CD4-positive, CD25-positive, alpha-beta regulatory T cell (primary cell): ENCODE data around the gene ICA1. TPM values are rescaled to one million over a fixed set of nuclear protein-coding genes. Genes with fewer than 3 reads are reported as not detected.
A peak's percentile ranks its signal among the peaks of the same experiment; 100 is the strongest.
"Not testable (repeated sequence)": the region's sequence is repeated elsewhere in the genome, so short reads cannot be mapped to it uniquely, and the experiment has no call there.

Source experiments
- ATAC-seq, 2 donors: fragments of 150-1000 bp; cut with Tn5 transposase; one replicate each; pipeline ENCODE4 v1.10.0; 2021; ENCODE audit warnings: low read depth in 2 of 2, moderate number of reproducible peaks in 2 of 2, moderate library complexity in 1 of 2
- DNase-seq, 3 donors: peaks; one replicate each; pipeline versions ENCODE4 v3.0.0 to v3.0.0-alpha.2; 2012 to 2022; ENCODE audit warnings: mixed read lengths in 1 of 3
- H3K27ac ChIP-seq: one replicate; pipeline ENCODE4 v1.7.0; 2013; ENCODE audit warnings: mild to moderate bottlenecking, low read length; ENCODE audit not compliant: insufficient read depth, poor library complexity, severe bottlenecking
- H3K27me3 ChIP-seq: one replicate; pipeline ENCODE4 v1.7.0; 2013; ENCODE audit warnings: low read length; ENCODE audit not compliant: control insufficient read depth, insufficient read depth
- H3K36me3 ChIP-seq: one replicate; pipeline ENCODE4 v1.7.0; 2013; ENCODE audit warnings: mild to moderate bottlenecking, low read length, moderate library complexity; ENCODE audit not compliant: control insufficient read depth, insufficient read depth
- H3K4me1 ChIP-seq: 2 replicates; pipeline ENCODE4 v1.7.0; 2013; ENCODE audit warnings: mild to moderate bottlenecking, low read length; ENCODE audit not compliant: insufficient read depth, control insufficient read depth, poor library complexity, severe bottlenecking
- H3K4me3 ChIP-seq: one replicate; pipeline ENCODE4 v1.7.0; 2013; ENCODE audit warnings: low read depth, mild to moderate bottlenecking, low read length, moderate library complexity
- H3K9me3 ChIP-seq, 2 experiments: 1 replicate in 1 of 2; 2 replicates in 1 of 2; pipeline ENCODE4 v1.7.0; 2013; ENCODE audit warnings: low read length in 2 of 2, mild to moderate bottlenecking in 1 of 2, moderate library complexity in 1 of 2; ENCODE audit not compliant: control insufficient read depth in 2 of 2
- H3K27ac Mint-ChIP-seq, 3 donors: one replicate each; pipeline ENCODE4 v1.8.0; 2020 to 2022; ENCODE audit warnings: mild to moderate bottlenecking in 3 of 3, mixed read lengths in 3 of 3, moderate library complexity in 2 of 3
- H3K27me3 Mint-ChIP-seq: one replicate; pipeline ENCODE4 v1.8.0; 2022; ENCODE audit warnings: mild to moderate bottlenecking, mixed read lengths
- H3K36me3 Mint-ChIP-seq: one replicate; pipeline ENCODE4 v1.8.0; 2020; ENCODE audit warnings: mixed read lengths
- H3K4me1 Mint-ChIP-seq, 4 donors: one replicate each; pipeline ENCODE4 v1.8.0; 2020 to 2022; ENCODE audit warnings: mixed read lengths in 4 of 4, mild to moderate bottlenecking in 1 of 4
- H3K4me3 Mint-ChIP-seq, 4 donors: one replicate each; pipeline ENCODE4 v1.8.0; 2020 to 2022; ENCODE audit warnings: mild to moderate bottlenecking in 4 of 4, mixed read lengths in 4 of 4, moderate library complexity in 3 of 4
- H3K9me3 Mint-ChIP-seq, 7 donors: one replicate each; pipeline ENCODE4 v1.8.0; 2020 to 2022; ENCODE audit warnings: mixed read lengths in 7 of 7, mild to moderate bottlenecking in 3 of 7, moderate library complexity in 2 of 7
- polyA plus RNA-seq, 4 donors: library from polyadenylated mRNA; unstranded; fragments of 300-500 nt; fragmentation: Illumina TruSeq; gene quantifications; one replicate each; pipeline ENCODE4 v1.2.3, GENCODE V29; 2021
- total RNA-seq: library from RNA; stranded (reverse); gene quantifications from one replicate; pipeline ENCODE4 v1.2.3, GENCODE V29; 2022

ICA1 gene
- total and polyA plus RNA-seq, 5 donors from 2014 or later = 11.3 to 33.5 (median 21.9) TPM

DNA sequence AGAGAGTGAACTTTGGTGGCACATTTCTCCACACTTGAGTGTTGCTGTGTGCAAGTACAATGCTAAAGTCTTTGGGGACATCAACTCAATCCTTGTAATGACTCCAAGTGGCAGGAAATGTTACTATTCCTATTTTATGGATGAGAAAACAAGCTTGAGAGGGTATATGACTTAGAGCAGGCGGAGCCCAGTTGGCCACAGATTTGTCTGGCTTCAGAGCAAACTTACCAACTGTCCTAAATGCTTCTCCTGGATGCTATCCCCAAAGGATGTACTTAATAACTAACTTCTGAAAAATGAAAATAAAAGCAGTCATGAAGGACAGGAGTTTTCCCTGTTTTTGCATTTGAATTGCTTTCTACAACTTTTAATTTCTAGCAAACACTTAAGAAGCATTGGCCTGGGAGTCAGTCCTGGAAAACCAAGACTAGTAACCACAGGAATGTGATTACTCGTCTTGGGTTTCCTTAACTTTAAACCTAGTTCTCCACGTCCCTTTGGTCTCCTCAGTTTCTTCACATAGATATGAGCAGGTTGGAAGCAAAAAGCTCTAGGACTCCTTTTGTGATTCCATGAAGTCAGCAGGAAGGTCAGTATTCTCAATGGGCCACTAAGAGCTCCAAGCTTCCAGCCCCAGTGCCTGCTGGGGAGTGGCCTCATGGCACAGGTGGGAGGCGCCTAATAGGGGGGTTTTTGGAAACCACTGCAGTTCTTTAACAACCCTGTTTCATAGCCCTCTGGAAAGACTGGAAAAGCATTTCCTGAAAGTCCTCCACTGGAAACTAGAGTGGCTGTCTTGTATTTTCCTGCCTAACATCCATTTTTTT lies 152.6 kb downstream of the ICA1 start:
- H3K36me3 Mint-ChIP-seq = peaks cover 8% of the 10 kb centered on the region
- Histone ChIP-seq H3K9me3 (no peaks in the 10 kb centered on the region), H3K27me3 (no peaks in the 10 kb centered on the region), H3K27ac (no peak overlapping the region), H3K36me3 (no peaks in the 10 kb centered on the region), H3K4me1 (peaks cover 23% of the 10 kb centered on the region), H3K4me3 (no peak overlapping the region)
- H3K27me3 Mint-ChIP-seq = no peaks in the 10 kb centered on the region
- no peak overlapping the region for H3K4me3 Mint-ChIP-seq
- ATAC-seq = no peak
- peak overlapping the region in 1 of 3 donors; percentile 34 for H3K27ac Mint-ChIP-seq
- peaks cover 14 to 48% (median 20%) of the 10 kb centered on the region in 4 donors for H3K4me1 Mint-ChIP-seq
- DNase-seq = no peak
- no peaks in the 10 kb centered on the region for H3K9me3 Mint-ChIP-seq

DNA sequence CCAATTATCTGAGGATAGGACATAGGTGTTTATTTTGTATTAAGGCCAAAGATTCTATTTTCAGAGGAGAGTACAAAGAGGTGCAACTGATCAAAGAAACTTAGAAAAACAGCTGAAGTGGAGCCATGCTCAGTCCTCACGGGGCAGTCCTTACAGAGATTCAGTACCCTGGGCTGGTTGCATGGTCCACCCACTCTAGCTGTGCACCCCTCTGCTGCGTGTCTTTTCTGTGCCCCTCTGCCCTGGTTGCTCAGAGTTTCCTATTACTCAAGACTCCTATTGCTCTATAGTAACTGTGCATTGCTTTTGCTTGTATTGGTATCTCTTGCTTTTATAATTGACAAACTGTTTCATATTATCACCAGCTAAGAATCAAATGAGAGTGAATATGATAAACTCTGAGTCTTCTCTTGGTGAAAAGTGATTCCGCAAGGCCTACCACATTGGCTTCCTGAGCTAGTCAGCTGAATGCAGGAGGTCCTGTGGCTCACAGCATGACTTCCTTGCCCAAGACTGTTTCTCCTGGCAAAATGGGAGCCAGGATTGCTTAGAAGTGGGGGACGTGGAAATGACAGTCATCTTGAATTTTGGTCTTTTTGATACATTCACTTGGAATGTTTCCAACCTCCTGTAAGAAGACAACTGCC lies 156.4 kb downstream of the ICA1 start:
- Histone ChIP-seq H3K4me3 (no peak overlapping the region), H3K27ac (no peak overlapping the region), H3K36me3 (no peaks in the 10 kb centered on the region), H3K27me3 (no peaks in the 10 kb centered on the region), H3K9me3 (no peaks in the 10 kb centered on the region), H3K4me1 (peaks cover 12% of the 10 kb centered on the region)
- ATAC-seq = peak in 1 of 2 donors; percentile 34
- peak overlapping the region in 1 of 4 donors; percentile 8 for H3K4me3 Mint-ChIP-seq
- H3K36me3 Mint-ChIP-seq = peaks cover 13% of the 10 kb centered on the region
- H3K27ac Mint-ChIP-seq = peak overlapping the region; percentile 48 to 89 (median 88)
- H3K9me3 Mint-ChIP-seq = peaks cover 0 to 13% (median 2%) of the 10 kb centered on the region in 7 donors
- H3K4me1 Mint-ChIP-seq = peaks cover 8 to 28% (median 15%) of the 10 kb centered on the region in 4 donors
- H3K27me3 Mint-ChIP-seq = no peaks in the 10 kb centered on the region
- DNase-seq = no peak

DNA sequence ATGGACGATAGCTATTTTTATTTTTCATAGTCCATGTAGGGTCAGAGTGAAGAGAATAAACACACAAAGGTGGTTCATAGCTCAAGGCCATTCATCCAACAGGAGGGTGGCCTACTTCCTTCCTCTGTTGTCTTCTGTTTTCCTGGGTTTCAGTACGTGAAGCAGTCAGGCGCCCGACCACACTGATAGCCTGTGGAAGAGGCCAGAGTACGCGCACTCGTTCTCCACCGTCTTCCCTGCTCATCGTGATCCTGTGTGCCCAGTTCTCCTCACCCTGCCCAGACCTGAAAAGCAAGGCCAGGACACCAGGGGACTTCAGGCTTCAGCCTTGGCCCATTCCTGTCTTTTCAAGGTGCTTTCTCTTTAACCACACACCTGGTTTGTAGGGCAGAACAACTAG lies 158.7 kb downstream of the ICA1 start:
- Mint-ChIP-seq H3K27me3 (no peaks in the 10 kb centered on the region), H3K4me1 (peaks cover 8 to 28% (median 18%) of the 10 kb centered on the region in 4 donors), H3K9me3 (peaks cover 0 to 26% (median 6%) of the 10 kb centered on the region in 7 donors), H3K36me3 (peaks cover 19% of the 10 kb centered on the region), H3K4me3 (no peak overlapping the region), H3K27ac (no peak overlapping the region)
- no peaks in the 10 kb centered on the region for H3K9me3 ChIP-seq
- no peak overlapping the region for H3K4me3 ChIP-seq
- no peaks in the 10 kb centered on the region for H3K27me3 ChIP-seq
- no peaks in the 10 kb centered on the region for H3K36me3 ChIP-seq
- no peak overlapping the region for H3K27ac ChIP-seq
- peaks cover 12% of the 10 kb centered on the region for H3K4me1 ChIP-seq
- DNase-seq (no peak), ATAC-seq (no peak)

DNA sequence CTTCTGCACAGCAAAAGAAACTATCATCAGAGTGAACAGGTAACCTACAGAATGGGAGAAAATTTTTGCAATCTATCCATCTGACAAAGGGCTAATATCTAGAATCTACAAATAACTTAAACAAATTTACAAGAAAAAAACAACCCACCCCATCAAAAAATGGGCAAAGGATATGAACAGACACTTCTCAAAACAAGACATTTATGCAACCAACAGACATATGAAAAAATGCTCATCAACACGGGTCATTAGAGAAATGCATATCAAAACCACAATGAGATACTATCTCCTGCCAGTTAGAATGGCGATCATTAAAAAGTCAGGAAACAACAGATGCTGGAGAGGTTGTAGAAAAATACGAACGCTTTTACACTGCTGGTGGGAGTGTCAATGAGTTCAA lies 160.7 kb downstream of the ICA1 start:
- not testable (repeated sequence) for H3K9me3 ChIP-seq, H3K27me3 Mint-ChIP-seq, DNase-seq, H3K4me3 Mint-ChIP-seq, ATAC-seq, H3K27ac ChIP-seq, H3K4me3 ChIP-seq, H3K36me3 ChIP-seq, H3K27ac Mint-ChIP-seq, H3K27me3 ChIP-seq
- Mint-ChIP-seq H3K36me3 (peaks cover 26% of the 10 kb centered on the region), H3K9me3 (peaks cover 0 to 29% (median 7%) of the 10 kb centered on the region in 7 donors), H3K4me1 (peaks cover 8 to 23% (median 19%) of the 10 kb centered on the region in 4 donors)
- H3K4me1 ChIP-seq = peaks cover 12% of the 10 kb centered on the region

DNA sequence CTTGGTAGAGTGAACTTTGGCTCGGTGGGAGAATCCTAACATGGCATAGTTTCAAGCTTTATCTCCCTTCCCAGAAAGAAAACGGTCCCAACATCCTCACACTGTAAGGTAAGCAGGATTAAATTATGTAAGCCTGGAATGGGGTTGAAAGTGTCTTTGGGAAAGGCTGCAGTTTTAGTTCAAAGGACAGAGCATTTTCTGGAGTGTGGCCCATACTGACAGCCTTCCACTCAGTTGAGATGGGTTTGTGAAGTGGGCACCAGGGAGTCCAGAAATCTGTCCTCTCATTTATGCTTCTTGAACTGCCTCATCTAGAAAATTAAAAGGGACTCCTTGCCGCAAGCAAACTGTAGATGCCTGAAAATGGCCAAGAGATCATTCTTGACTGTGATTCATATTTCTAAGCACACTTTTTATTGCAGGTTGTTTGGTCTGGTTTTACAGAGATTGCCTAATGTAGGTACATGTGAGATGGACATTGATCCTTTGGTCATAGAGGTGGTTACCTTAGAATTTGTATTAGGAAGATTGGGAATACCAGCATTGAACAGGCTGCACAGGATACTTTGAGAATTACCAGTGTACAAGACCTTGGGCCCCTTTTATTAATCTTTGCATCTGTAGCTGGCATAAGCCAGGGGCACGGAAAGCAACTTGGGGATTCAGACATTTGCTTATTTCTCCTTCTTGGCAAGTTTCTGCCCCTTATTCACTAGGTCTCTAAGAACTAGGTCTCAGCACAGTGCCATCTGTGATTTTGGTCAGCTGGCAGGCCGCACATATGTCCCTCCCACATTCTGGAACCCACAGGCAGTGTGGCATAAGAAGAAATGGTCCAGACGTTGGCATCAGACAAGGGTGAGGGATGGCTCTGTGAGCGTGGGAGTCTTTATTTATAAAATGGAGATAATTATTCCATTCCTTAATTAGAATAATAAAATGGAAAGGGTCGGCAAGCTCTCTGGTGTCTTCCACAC lies 167.5 kb downstream of the ICA1 start:
- Histone ChIP-seq H3K27ac (no peak overlapping the region), H3K4me3 (no peak overlapping the region), H3K9me3 (no peaks in the 10 kb centered on the region), H3K27me3 (no peaks in the 10 kb centered on the region), H3K4me1 (no peaks in the 10 kb centered on the region), H3K36me3 (peaks cover 2% of the 10 kb centered on the region)
- H3K4me1 Mint-ChIP-seq = peaks cover 0 to 18% (median 8%) of the 10 kb centered on the region in 4 donors
- H3K9me3 Mint-ChIP-seq = peaks cover 0 to 16% (median 3%) of the 10 kb centered on the region in 7 donors
- H3K4me3 Mint-ChIP-seq = no peak overlapping the region
- H3K36me3 Mint-ChIP-seq = peaks cover 41% of the 10 kb centered on the region
- H3K27ac Mint-ChIP-seq = peak overlapping the region in 2 of 3 donors; percentile 61 to 63
- DNase-seq (no peak), ATAC-seq (no peak)
- no peaks in the 10 kb centered on the region for H3K27me3 Mint-ChIP-seq

DNA sequence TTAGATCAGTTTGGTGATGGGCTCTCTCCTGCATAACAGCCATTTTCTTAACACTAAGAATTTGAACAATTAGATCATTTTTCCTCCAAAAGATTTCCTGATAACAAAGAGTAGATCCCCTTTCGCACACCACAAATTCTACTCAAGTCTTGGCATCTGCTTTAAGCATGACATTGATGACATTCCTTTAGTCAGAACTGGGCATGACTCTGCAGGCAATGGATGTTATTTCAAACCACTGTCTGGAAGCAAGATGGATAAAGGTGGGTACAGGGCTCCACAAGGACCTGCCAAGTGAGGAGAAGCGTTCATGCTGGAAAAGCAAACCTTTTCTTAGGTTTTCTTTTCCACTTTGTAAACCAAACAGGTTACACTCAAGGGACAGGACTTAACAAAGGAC lies 169.8 kb downstream of the ICA1 start:
- no peak for DNase-seq
- Mint-ChIP-seq H3K36me3 (peaks cover 41% of the 10 kb centered on the region), H3K4me3 (no peak overlapping the region), H3K4me1 (peaks cover 0 to 14% (median 9%) of the 10 kb centered on the region in 4 donors), H3K9me3 (peaks cover 0 to 4% (median 0%) of the 10 kb centered on the region in 7 donors), H3K27me3 (no peaks in the 10 kb centered on the region), H3K27ac (peak overlapping the region in 2 of 3 donors; percentile 10 to 66)
- Histone ChIP-seq H3K4me3 (no peak overlapping the region), H3K36me3 (peaks cover 3% of the 10 kb centered on the region), H3K9me3 (no peaks in the 10 kb centered on the region), H3K27me3 (no peaks in the 10 kb centered on the region), H3K27ac (no peak overlapping the region), H3K4me1 (no peaks in the 10 kb centered on the region)
- ATAC-seq = no peak

DNA sequence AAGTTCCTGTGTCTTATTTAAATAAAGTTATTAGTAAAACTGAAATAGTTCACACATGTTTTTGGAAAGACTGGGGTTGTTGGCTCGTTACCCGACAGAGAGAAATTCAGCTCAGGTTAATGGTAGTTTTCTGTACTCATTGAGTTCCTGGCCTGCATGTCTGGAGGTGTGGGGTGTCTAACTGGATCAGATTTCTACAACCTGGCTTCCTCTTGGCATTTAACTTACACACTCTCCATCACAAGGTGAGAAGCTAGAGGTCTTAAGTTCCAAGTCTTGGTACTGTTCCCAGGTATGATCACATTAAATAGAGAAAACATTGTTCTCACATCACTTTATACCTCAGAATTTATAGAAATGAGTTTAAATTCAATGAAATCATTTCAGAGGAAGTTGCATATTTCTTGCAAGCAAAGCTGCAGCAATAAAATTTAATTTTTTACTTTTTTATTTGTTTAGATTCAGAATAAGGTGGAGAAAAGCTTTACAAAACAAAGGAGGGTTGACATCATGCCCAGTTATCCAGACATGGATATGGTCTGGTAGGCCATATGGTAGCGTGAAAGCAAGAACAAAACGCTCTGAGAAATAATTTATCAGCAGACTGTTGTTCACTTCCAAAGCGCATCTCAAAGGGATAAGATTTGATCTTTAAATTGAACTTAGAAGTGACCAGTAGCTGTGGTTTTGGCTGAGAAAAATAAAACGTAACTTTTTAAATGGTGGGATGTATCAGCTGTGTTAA lies 172.8 kb downstream of the ICA1 start:
- Histone ChIP-seq H3K36me3 (peaks cover 23% of the 10 kb centered on the region), H3K4me3 (no peak overlapping the region), H3K9me3 (no peaks in the 10 kb centered on the region), H3K27me3 (no peaks in the 10 kb centered on the region), H3K4me1 (no peaks in the 10 kb centered on the region), H3K27ac (no peak overlapping the region)
- no peak for DNase-seq
- H3K27me3 Mint-ChIP-seq = no peaks in the 10 kb centered on the region
- H3K4me1 Mint-ChIP-seq = peaks cover 0 to 26% (median 13%) of the 10 kb centered on the region in 4 donors
- H3K9me3 Mint-ChIP-seq = peaks cover 0 to 3% (median 0%) of the 10 kb centered on the region in 7 donors
- no peak overlapping the region for H3K4me3 Mint-ChIP-seq
- H3K27ac Mint-ChIP-seq = peak overlapping the region in 2 of 3 donors; percentile 32 to 76
- no peak for ATAC-seq
- H3K36me3 Mint-ChIP-seq = peaks cover 50% of the 10 kb centered on the region
